A549 (cell line): Measurements from ENCODE around the gene BEST2. TPM values are rescaled to one million over a fixed set of nuclear protein-coding genes. Genes with fewer than 3 reads are reported as not detected.

ENCODE experiments used
- ATAC-seq, 2 experiments: fragments of 200-7000 bp in 1 of 2; fragments of >200 bp in 1 of 2; cut with Nextera tagmentation in 1 of 2; cut with Tn5 transposase in 1 of 2; 3 replicates each; pipeline versions ENCODE4 v1.8.0 to v1.9.1; 2018 to 2020; ENCODE audit warnings: mild to moderate bottlenecking in 1 of 2, moderate library complexity in 1 of 2
- CTCF ChIA-PET: fragments of 300-600 bp; sonication (Branson Sonifier 250); formaldehyde crosslinking; extraction: SDS; loops from one replicate; lab custom pipeline; 2021; ENCODE audit warnings: antibody characterized with exemption, inconsistent platforms; lab: Yijun Ruan, JAX
- POLR2A ChIA-PET: fragments of 350-600 bp; formaldehyde crosslinking; extraction: SDS; loops from one replicate; lab custom pipeline; 2021; ENCODE audit warnings: antibody characterized with exemption, inconsistent platforms; lab: Yijun Ruan, JAX
- DNase-seq, 2 experiments: peaks; one replicate each; pipeline versions ENCODE4 v3.0.0 to v3.0.0-alpha.2; 2011 to 2016; ENCODE audit warnings: low read depth in 1 of 2, low spot score in 1 of 2
- FAIRE-seq: peaks from 2 replicates; lab custom pipeline; 2011; peaks lifted over from hg19 to GRCh38; lab: Jason Lieb, UNC
- H3K27ac ChIP-seq, 2 experiments: fragments of >200 bp; sonication (Bioruptor Twin); formaldehyde crosslinking; 3 replicates each; pipeline ENCODE4 v1.5.1; 2016 to 2017
- H3K4me1 ChIP-seq: fragments of >200 bp; sonication (Bioruptor Twin); formaldehyde crosslinking; 3 replicates; pipeline ENCODE4 v1.6.1; 2016
- H3K4me2 ChIP-seq: fragments of >200 bp; sonication (Bioruptor Twin); formaldehyde crosslinking; 3 replicates; pipeline ENCODE4 v1.6.1; 2016
- H3K4me3 ChIP-seq: fragments of >200 bp; sonication (Bioruptor Twin); formaldehyde crosslinking; 3 replicates; pipeline ENCODE4 v1.5.1; 2016
- H3K9me3 ChIP-seq: fragments of >200 bp; sonication (Bioruptor Twin); formaldehyde crosslinking; 3 replicates; pipeline ENCODE4 v1.6.1; 2016
- CHD4 ChIP-seq: fragments of 200-600 bp; sonication (generic); IDR thresholded peaks from 2 replicates; pipeline ENCODE4 v1.6.1; 2016; ENCODE audit warnings: antibody characterized with exemption, mild to moderate bottlenecking, borderline replicate concordance
- EHF ChIP-seq: fragments of 250-450 bp; sonication (Bioruptor Pico); IDR thresholded peaks from 2 replicates; pipeline ENCODE4 v1.5.0; 2020; ENCODE audit warnings: mild to moderate bottlenecking
- EP300 ChIP-seq, 2 experiments: fragments of >200 bp; sonication (Bioruptor Twin); formaldehyde crosslinking; IDR thresholded peaks; 2 replicates in 1 of 2; 3 replicates in 1 of 2; pipeline ENCODE4 v1.6.1; 2016 to 2017
- FOSB ChIP-seq: fragments of 250-450 bp; sonication (Bioruptor Pico); IDR thresholded peaks from 2 replicates; pipeline ENCODE4 v1.5.0; 2020; ENCODE audit warnings: mild to moderate bottlenecking, moderate library complexity
- HDAC2 ChIP-seq: fragments of 200-600 bp; sonication (generic); IDR thresholded peaks from 2 replicates; pipeline ENCODE4 v1.6.1; 2016
- HEYL ChIP-seq: fragments of 250-450 bp; sonication (Bioruptor Pico); IDR thresholded peaks from 2 replicates; pipeline ENCODE4 v1.8.0; 2021; ENCODE audit warnings: mild to moderate bottlenecking, moderate library complexity
- JUN ChIP-seq, 2 experiments: fragments of >200 bp; sonication (Bioruptor Twin); formaldehyde crosslinking; IDR thresholded peaks; 2 replicates in 1 of 2; 3 replicates in 1 of 2; pipeline ENCODE4 v1.6.1; 2016 to 2017
- MAZ ChIP-seq: fragments of 150-350 bp; IDR thresholded peaks from 2 replicates; pipeline ENCODE4 v1.6.1; 2014; ENCODE audit warnings: antibody characterized with exemption, low read depth, low read length, borderline replicate concordance
- MYC ChIP-seq: IDR thresholded peaks from 2 replicates; pipeline ENCODE4 v1.6.1; 2012; ENCODE audit warnings: mild to moderate bottlenecking, inconsistent platforms, low read length, improper control_type of control experiment, borderline replicate concordance
- NFE2L2 ChIP-seq: fragments of 150-350 bp; conservative IDR thresholded peaks from 2 replicates; pipeline ENCODE4 v1.6.1; 2014; ENCODE audit warnings: low read length
- RAD21 ChIP-seq, 2 experiments: fragments of >200 bp in 1 of 2; sonication (Bioruptor Twin) in 1 of 2; formaldehyde crosslinking in 1 of 2; IDR thresholded peaks in 1 of 2; conservative IDR thresholded peaks in 1 of 2; 2 replicates in 1 of 2; 3 replicates in 1 of 2; pipeline ENCODE4 v1.6.1; 2012 to 2018; ENCODE audit warnings: inconsistent platforms in 1 of 2
- RFX5 ChIP-seq: fragments of 450-650 bp; IDR thresholded peaks from 2 replicates; pipeline ENCODE4 v1.7.1; 2014; ENCODE audit warnings: antibody characterized with exemption, mild to moderate bottlenecking, moderate library complexity
- SMC3 ChIP-seq: fragments of >200 bp; sonication (Bioruptor Twin); formaldehyde crosslinking; IDR thresholded peaks from 3 replicates; pipeline ENCODE4 v1.6.1; 2018; ENCODE audit warnings: inconsistent platforms
- TP53 ChIP-seq: fragments of 250-450 bp; sonication (Bioruptor Pico); IDR thresholded peaks from 2 replicates; pipeline ENCODE4 v1.5.0; 2021; ENCODE audit warnings: mild to moderate bottlenecking, moderate library complexity
- ZNF302 ChIP-seq: fragments of 250-450 bp; sonication (Bioruptor Pico); IDR thresholded peaks from 2 replicates; pipeline ENCODE4 v1.9.0; 2021; ENCODE audit warnings: inconsistent platforms, mild to moderate bottlenecking, moderate library complexity
- ZSCAN20 ChIP-seq: fragments of 250-450 bp; sonication (Bioruptor Pico); IDR thresholded peaks from 2 replicates; pipeline ENCODE4 v1.8.0; 2022; ENCODE audit warnings: mild to moderate bottlenecking, moderate library complexity
- WGBS: methylation state at CpG from one replicate; pipeline ENCODE4 v1.1.6; 2017; ENCODE audit errors: missing lambda C conversion rate; 5-methylcytosine and 5-hydroxymethylcytosine counted together
- polyA plus RNA-seq, 4 experiments: library from polyadenylated mRNA; depleted of rRNA in 3 of 4; stranded (reverse); fragments of >200 nt; fragmentation: RNase III in 1 of 4; extraction: RNeasy Plus Mini Kit Qiagen cat#74134 plus additional on column Dnase treatment in 1 of 4; gene quantifications; 2 replicates in 3 of 4; 3 replicates in 1 of 4; pipeline ENCODE4 v1.2.3, GENCODE V29; 2011 to 2017
- TF ChIP-seq, protein P1 (sequence below): fragments of 450-650 bp; IDR thresholded peaks from 2 replicates; pipeline ENCODE4 v1.6.1; 2014; ENCODE audit warnings: antibody characterized with exemption
- TF ChIP-seq, protein P2 (sequence below): IDR thresholded peaks from 2 replicates; pipeline ENCODE4 v1.6.1; 2012
- TF ChIP-seq, protein P3 (sequence below): fragments of >200 bp; sonication (Bioruptor Twin); formaldehyde crosslinking; IDR thresholded peaks from 3 replicates; pipeline ENCODE4 v1.5.1; 2016
- TF ChIP-seq, protein P4 (sequence below): fragments of >200 bp; sonication (Bioruptor Twin); formaldehyde crosslinking; IDR thresholded peaks from 2 replicates; pipeline ENCODE4 v1.6.1; 2016

Gene BEST2
- polyA plus RNA-seq, 2 of the 4 experiments (the other 2 are of a cell fraction): not detected

DNA sequence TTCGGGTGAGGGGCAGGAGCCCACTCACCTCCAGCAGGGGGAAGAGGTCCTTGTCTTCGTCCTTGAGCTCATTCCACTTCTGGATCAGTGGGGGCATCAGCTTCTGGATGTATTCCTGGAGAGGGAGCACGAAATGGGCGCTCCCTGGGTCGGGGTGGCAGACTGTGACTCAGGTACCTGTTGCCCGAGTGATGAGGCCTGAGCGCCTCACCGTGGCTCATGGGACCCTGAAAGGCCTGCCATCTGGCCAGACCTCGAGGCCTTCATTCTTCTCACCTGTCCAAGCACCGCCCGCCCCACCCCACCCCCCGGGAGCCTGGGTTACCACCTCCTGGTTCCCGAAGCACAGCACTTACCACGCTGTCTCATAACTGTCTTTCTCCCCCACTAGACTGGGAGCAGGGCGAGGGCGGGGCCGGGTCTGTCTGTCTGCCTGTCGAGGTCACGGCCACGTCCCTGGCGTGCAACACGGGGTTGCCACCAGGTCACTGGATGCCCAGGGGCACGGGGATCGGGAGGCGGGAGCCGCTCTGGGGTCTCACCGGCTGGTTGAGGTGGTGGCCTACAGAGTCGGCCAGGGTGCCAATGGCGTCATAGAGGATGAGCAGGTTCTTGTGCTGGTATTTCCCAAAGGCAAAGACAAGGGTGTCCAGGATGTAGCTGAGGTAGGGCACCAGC lies 45.8 kb upstream of the BEST2 start:
- WGBS: 96% methylated on average over 16 of the region's 29 CpGs
- Histone ChIP-seq H3K4me1 (no peaks in the 10 kb centered on the region), H3K27ac (no peak overlapping the region), H3K9me3 (no peaks in the 10 kb centered on the region), H3K4me2 (no peak overlapping the region), H3K4me3 (no peak overlapping the region)
- CTCF ChIA-PET: interaction anchor here (0.6 kb wide), 1 partner anchor 58 kb away, joined by 4 read pairs; no protein-coding TSS in a partner anchor
- FAIRE-seq (no peak), ATAC-seq (no peak), DNase-seq (no peak)
- POLR2A ChIA-PET: no interaction called here
- TF ChIP-seq, protein P1, sequence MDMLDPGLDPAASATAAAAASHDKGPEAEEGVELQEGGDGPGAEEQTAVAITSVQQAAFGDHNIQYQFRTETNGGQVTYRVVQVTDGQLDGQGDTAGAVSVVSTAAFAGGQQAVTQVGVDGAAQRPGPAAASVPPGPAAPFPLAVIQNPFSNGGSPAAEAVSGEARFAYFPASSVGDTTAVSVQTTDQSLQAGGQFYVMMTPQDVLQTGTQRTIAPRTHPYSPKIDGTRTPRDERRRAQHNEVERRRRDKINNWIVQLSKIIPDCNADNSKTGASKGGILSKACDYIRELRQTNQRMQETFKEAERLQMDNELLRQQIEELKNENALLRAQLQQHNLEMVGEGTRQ: no peak
- TF ChIP-seq HDAC2 (no peak), MYC (no peak), SMC3 (no peak), ZNF302 (CRISPR knock-in tag) (no peak), EHF (CRISPR knock-in tag) (no peak)

DNA sequence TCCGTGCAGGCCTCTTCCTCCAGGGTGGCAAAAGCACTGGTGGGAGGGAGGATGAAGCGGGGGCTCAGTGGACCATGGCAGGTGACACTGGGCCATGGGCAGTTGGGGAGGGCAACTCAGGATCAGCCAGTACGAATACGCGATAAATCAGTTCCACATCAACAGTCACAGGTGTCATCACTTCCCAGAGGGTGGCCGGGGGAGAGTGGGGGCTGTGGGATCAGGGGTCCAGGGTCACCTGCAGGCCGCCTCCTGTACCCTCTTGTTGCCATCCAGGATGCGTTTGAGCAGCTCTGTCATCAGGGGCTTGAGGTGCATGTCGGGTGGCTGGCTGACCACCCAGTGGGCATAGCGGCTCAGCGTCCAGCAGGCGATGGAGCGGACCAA lies 45.3 kb upstream of the BEST2 start:
- ChIA-PET CTCF (interaction anchor here (0.6 kb wide), 1 partner anchor 58 kb away, joined by 4 read pairs; no protein-coding TSS in a partner anchor), POLR2A (no interaction called here)
- Histone ChIP-seq H3K4me3 (no peak overlapping the region), H3K9me3 (no peaks in the 10 kb centered on the region), H3K27ac (no peak overlapping the region), H3K4me1 (no peaks in the 10 kb centered on the region), H3K4me2 (no peak overlapping the region)
- no peak for FAIRE-seq
- no peak for ATAC-seq
- no peak for DNase-seq
- 91% methylated on average over 5 of the region's 13 CpGs for WGBS
- no peak for TF ChIP-seq RFX5

DNA sequence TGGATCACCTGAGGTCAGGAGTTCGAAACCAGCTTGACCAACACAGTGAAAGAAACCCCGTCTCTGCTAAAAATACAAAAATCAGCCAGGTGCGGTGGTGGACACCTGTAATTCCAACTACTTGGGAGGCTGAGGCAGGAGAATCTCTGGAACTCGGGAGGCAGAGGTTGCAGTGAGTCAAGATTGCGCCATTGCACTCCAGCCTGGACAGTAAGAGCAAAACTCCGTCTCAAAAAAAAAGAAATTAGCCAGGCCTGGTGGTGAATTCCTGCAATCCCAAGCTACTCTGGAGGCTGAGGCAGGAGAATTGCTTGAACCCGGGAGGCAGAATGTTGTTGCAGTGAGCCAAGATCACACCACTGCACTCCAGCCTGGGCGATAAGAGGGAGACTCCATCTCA lies 43.0 kb upstream of the BEST2 start:
- Histone ChIP-seq H3K27ac (no peak overlapping the region), H3K4me1 (no peaks in the 10 kb centered on the region), H3K4me2 (no peak overlapping the region), H3K9me3 (no peaks in the 10 kb centered on the region), H3K4me3 (no peak overlapping the region)
- ATAC-seq (no peak), FAIRE-seq (no peak), DNase-seq (no peak)
- ChIA-PET POLR2A (interaction anchor here (0.7 kb wide), 2 partner anchors 29 to 77 kb away, joined by 3 to 6 read pairs; partner anchors contain the start of gene GET3), CTCF (interaction anchor here (0.7 to 2.9 kb wide), 7 partner anchors 11 to 1853 kb away, joined by 3 to 11 read pairs (median 5); no protein-coding TSS in a partner anchor)
- WGBS: 95% methylated on average over 8 of the region's 8 CpGs
- TF ChIP-seq FOSB (CRISPR knock-in tag) (no peak), ZNF302 (CRISPR knock-in tag) (no peak), MAZ (no peak), TP53 (CRISPR knock-in tag) (no peak), NFE2L2 (no peak), HEYL (no peak), JUN (IDR thresholded peaks at IDR 0.05) (no peak), RAD21 (conservative IDR thresholded peaks at IDR 0.05 in 1 of 2, IDR thresholded peaks at IDR 0.05 in 1 of 2) (no peak), CHD4 (no peak), EP300 (IDR thresholded peaks at IDR 0.05) (no peak), ZSCAN20 (no peak), SMC3 (no peak)
- TF ChIP-seq, protein P2, sequence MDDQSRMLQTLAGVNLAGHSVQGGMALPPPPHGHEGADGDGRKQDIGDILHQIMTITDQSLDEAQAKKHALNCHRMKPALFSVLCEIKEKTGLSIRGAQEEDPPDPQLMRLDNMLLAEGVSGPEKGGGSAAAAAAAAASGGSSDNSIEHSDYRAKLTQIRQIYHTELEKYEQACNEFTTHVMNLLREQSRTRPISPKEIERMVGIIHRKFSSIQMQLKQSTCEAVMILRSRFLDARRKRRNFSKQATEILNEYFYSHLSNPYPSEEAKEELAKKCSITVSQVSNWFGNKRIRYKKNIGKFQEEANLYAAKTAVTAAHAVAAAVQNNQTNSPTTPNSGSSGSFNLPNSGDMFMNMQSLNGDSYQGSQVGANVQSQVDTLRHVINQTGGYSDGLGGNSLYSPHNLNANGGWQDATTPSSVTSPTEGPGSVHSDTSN: no peak
- TF ChIP-seq, protein P3, sequence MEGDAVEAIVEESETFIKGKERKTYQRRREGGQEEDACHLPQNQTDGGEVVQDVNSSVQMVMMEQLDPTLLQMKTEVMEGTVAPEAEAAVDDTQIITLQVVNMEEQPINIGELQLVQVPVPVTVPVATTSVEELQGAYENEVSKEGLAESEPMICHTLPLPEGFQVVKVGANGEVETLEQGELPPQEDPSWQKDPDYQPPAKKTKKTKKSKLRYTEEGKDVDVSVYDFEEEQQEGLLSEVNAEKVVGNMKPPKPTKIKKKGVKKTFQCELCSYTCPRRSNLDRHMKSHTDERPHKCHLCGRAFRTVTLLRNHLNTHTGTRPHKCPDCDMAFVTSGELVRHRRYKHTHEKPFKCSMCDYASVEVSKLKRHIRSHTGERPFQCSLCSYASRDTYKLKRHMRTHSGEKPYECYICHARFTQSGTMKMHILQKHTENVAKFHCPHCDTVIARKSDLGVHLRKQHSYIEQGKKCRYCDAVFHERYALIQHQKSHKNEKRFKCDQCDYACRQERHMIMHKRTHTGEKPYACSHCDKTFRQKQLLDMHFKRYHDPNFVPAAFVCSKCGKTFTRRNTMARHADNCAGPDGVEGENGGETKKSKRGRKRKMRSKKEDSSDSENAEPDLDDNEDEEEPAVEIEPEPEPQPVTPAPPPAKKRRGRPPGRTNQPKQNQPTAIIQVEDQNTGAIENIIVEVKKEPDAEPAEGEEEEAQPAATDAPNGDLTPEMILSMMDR: no peak
- TF ChIP-seq, protein P4, sequence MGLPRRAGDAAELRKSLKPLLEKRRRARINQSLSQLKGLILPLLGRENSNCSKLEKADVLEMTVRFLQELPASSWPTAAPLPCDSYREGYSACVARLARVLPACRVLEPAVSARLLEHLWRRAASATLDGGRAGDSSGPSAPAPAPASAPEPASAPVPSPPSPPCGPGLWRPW: no peak
